Prostate gland (tissue), 2 donors: ENCODE data around the gene UBA7.

Experiments
- POLR2A ChIP-seq: fragments of 450-650 bp; IDR thresholded peaks from one replicate; pipeline ENCODE4 v1.6.1; 2016; ENCODE audit warnings: antibody characterized with exemption, mild to moderate bottlenecking
- POLR2AphosphoS5 ChIP-seq: sonication (generic); formaldehyde crosslinking; IDR thresholded peaks from one replicate; pipeline ENCODE4 v1.6.1; 2017; ENCODE audit warnings: antibody characterized with exemption
- TF ChIP-seq, protein P1 (sequence below), 4 experiments: fragments of 200-600 bp in 2 of 4; fragments of 450-650 bp in 2 of 4; sonication (generic) in 2 of 4; IDR thresholded peaks; 1 replicate in 3 of 4; 2 replicates in 1 of 4; pipeline ENCODE4 v1.5.1; 2016 to 2019; ENCODE audit warnings: antibody characterized with exemption in 4 of 4, mild to moderate bottlenecking in 2 of 4, moderate library complexity in 2 of 4

DNA sequence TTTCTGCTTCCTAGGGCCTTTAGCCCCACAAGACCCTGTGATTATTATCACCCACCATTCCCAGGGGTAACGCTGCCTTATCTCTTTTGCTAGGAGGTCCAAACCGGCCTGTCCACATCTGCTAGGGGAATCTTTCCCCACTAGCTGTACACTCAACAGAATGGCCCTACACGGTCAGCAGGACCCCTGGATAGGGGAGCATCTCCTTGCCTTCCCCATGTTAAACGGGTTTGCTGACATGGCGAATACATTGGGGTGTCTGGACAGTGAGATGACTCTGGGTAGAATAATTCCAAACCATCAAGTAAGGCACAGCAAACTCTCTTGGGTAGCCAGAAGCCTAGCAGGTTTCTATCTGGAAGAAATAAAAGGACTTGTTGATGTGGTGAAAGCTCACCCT lies 41.9 kb upstream of the UBA7 start:
- TF ChIP-seq, protein P1, sequence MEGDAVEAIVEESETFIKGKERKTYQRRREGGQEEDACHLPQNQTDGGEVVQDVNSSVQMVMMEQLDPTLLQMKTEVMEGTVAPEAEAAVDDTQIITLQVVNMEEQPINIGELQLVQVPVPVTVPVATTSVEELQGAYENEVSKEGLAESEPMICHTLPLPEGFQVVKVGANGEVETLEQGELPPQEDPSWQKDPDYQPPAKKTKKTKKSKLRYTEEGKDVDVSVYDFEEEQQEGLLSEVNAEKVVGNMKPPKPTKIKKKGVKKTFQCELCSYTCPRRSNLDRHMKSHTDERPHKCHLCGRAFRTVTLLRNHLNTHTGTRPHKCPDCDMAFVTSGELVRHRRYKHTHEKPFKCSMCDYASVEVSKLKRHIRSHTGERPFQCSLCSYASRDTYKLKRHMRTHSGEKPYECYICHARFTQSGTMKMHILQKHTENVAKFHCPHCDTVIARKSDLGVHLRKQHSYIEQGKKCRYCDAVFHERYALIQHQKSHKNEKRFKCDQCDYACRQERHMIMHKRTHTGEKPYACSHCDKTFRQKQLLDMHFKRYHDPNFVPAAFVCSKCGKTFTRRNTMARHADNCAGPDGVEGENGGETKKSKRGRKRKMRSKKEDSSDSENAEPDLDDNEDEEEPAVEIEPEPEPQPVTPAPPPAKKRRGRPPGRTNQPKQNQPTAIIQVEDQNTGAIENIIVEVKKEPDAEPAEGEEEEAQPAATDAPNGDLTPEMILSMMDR (IDR thresholded peaks at IDR 0.05), result no peak
- TF ChIP-seq POLR2A (no peak), POLR2AphosphoS5 (no peak)
